Measurements from ENCODE around the gene HES3.

The HES3 gene, protein sequence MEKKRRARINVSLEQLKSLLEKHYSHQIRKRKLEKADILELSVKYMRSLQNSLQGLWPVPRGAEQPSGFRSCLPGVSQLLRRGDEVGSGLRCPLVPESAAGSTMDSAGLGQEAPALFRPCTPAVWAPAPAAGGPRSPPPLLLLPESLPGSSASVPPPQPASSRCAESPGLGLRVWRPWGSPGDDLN

DNA sequence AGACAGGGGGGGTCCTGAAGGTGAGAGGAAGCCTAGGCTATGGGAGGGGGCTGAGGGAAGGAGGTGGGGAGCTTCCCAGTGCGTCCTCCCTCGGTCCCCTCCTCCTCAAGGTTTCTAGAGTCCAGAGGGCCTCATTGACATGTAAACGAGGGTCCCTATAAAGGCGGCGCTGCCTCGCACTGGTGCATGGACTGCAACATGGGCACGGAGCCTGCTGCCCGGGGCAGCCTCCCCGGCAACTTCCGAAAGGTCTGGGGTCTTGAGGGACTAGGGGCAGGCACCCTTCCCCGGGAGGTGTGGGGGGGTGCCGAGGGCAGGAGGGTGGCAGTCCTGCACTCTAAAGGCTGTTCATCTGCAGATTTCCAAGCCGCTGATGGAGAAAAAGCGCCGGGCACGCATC is at the start of gene HES3:
Gene HES3 (plus strand): TSS at position 187 of the 400 bp plus-strand sequence. CDS start 187 bp downstream, at position 374.
- Histone ChIP-seq H3K9ac (ENCODE audit: low read length) (no peak within 1 kb of the TSS), H3K27me3 (replicated peaks; ENCODE audit: insufficient read depth, low read length) (peaks cover 89% of the 10 kb centered on the region), H3K4me1 (ENCODE audit: low read length) (no peaks in the 10 kb centered on the region; the same call in 1 of the 2 replicates), H3K4me3 (ENCODE audit: low read length) (no peak within 1 kb of the TSS), H4K20me1 (ENCODE audit: insufficient read depth, low read length) (no peaks in the 10 kb centered on the region), H3K4me2 (ENCODE audit: low read depth, low read length) (no peak within 1 kb of the TSS), H3K79me2 (ENCODE audit: low read length) (no peaks in the 10 kb centered on the region), H3F3A (ENCODE audit: insufficient read depth, low read length) (no peaks in the 10 kb centered on the region), H3K9me2 (replicated peaks; ENCODE audit: insufficient read depth, low read length) (no peaks in the 10 kb centered on the region), H3K27ac (ENCODE audit: low read length) (no peak within 1 kb of the TSS), H2AFZ (ENCODE audit: low read length) (no peak within 1 kb of the TSS), H3K36me3 (replicated peaks; ENCODE audit: insufficient read depth, low read length) (no peaks in the 10 kb centered on the region), H3K9me3 (replicated peaks; ENCODE audit: insufficient read depth, low read length) (no peaks in the 10 kb centered on the region)
- no peak for DNase-seq
- TF ChIP-seq EZH2phosphoT487 (IDR thresholded peaks at IDR 0.05; ENCODE audit: low read length) (no peak), EZH2 (optimal IDR thresholded peaks at IDR 0.05; ENCODE audit: low read depth, low read length) (no peak)
- TF ChIP-seq, protein P1, sequence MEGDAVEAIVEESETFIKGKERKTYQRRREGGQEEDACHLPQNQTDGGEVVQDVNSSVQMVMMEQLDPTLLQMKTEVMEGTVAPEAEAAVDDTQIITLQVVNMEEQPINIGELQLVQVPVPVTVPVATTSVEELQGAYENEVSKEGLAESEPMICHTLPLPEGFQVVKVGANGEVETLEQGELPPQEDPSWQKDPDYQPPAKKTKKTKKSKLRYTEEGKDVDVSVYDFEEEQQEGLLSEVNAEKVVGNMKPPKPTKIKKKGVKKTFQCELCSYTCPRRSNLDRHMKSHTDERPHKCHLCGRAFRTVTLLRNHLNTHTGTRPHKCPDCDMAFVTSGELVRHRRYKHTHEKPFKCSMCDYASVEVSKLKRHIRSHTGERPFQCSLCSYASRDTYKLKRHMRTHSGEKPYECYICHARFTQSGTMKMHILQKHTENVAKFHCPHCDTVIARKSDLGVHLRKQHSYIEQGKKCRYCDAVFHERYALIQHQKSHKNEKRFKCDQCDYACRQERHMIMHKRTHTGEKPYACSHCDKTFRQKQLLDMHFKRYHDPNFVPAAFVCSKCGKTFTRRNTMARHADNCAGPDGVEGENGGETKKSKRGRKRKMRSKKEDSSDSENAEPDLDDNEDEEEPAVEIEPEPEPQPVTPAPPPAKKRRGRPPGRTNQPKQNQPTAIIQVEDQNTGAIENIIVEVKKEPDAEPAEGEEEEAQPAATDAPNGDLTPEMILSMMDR (IDR thresholded peaks at IDR 0.05; ENCODE audit: low read length): no peak

DNA sequence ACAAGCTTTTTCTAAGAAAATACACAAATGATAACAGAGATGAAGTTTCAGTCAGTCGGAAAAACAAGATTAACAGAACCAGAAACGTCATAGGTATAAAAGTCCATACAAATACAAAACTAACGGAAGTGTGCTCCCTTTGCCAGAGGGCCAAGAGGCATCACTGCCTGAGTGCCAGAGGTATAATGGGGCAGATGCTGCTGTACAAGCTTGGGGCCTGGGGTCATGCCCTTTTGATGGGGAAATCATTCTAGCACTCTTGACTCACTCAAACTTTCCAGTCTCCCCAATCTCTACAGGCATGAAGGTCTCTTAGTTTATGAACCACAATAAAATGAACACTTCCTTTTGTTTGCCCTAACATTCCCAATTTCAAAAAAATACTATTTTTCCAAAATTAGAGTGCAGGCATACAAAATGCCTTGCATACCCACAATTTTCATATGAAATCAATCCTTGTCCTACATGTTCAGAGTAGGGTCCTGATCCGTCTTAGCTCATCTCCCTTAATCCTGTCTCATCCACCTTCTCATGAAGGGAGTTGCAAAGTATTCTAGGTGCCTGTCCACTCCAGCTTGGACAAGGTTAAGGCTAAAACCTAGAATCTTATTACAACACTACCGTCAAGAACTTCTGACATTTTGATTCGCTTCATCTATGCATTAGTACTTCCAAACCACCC is 46.1 kb upstream of the HES3 start:
- 0 out of 2 replicates have a peak, but pooled peaks cover 13% of the 10 kb centered on the region for H4K20me1 ChIP-seq (ENCODE audit: insufficient read depth, low read length)
- TF ChIP-seq EZH2 (optimal IDR thresholded peaks at IDR 0.05; ENCODE audit: low read depth, low read length) (no peak), EZH2phosphoT487 (IDR thresholded peaks at IDR 0.05; ENCODE audit: low read length) (no peak)
- TF ChIP-seq, protein P1 (IDR thresholded peaks at IDR 0.05; ENCODE audit: low read length): no peak

DNA sequence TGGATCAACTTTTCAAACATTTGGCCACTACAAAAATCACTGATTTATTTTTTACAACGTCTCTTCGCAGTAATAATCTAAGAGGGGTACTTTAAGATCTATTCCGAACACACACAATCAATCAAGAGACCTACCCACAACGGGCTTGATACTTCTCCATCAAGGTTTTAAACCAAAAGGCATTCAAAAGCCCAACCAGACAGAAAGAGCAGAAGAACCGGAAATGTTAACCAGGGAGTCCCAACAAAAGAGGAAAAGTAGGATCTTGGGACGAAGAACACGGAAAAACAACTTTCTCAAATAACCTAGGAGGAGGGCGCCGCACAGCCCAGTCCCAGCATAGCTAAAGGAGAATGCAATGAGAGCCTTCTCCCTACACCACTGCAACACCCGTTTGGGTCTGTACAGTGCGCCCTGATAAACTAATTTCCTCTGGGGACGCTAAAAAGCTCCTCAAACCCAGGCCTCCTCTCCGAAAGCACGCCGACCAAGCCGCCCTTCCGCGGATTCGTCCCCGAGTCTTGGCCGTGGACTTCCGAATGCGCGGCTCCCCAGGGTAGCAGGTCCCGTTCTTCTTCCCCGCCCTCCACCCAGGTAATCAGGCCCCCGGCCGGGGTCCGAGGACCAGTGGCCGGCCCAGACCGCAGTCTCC is 45.2 kb upstream of the HES3 start:
- H3K4me2 ChIP-seq (ENCODE audit: low read depth, low read length): peak overlapping the region; percentile 85
- H3K36me3 ChIP-seq (replicated peaks; ENCODE audit: insufficient read depth, low read length): peaks cover 5% of the 10 kb centered on the region
- H3F3A ChIP-seq (ENCODE audit: insufficient read depth, low read length): no peaks in the 10 kb centered on the region
- H3K4me3 ChIP-seq (ENCODE audit: low read length): peak overlapping the region; percentile 97
- no peak for TF ChIP-seq EZH2 (optimal IDR thresholded peaks at IDR 0.05; ENCODE audit: low read depth, low read length)
- TF ChIP-seq, protein P1 (IDR thresholded peaks at IDR 0.05; ENCODE audit: low read length): no peak
- no peak for TF ChIP-seq EZH2phosphoT487 (IDR thresholded peaks at IDR 0.05; ENCODE audit: low read length)
- H3K9me2 ChIP-seq (replicated peaks; ENCODE audit: insufficient read depth, low read length): no peaks in the 10 kb centered on the region
- H3K4me1 ChIP-seq (ENCODE audit: low read length): peaks cover 19% of the 10 kb centered on the region
- peak overlapping the region; percentile 72 for H2AFZ ChIP-seq (ENCODE audit: low read length)
- peak overlapping the region; percentile 98 for H3K9ac ChIP-seq (ENCODE audit: low read length)
- peak; percentile 41 for DNase-seq
- 0 out of 2 replicates have a peak, but pooled peaks cover 13% of the 10 kb centered on the region for H4K20me1 ChIP-seq (ENCODE audit: insufficient read depth, low read length)
- H3K79me2 ChIP-seq (ENCODE audit: low read length): peaks cover 54% of the 10 kb centered on the region
- H3K27me3 ChIP-seq (replicated peaks; ENCODE audit: insufficient read depth, low read length): no peaks in the 10 kb centered on the region
- H3K27ac ChIP-seq (ENCODE audit: low read length): peak overlapping the region; percentile 44; the same call in 1 of the 2 replicates
- H3K9me3 ChIP-seq (replicated peaks; ENCODE audit: insufficient read depth, low read length): no peaks in the 10 kb centered on the region

More for the DNA sequence above, 46.1 kb upstream of the HES3 start:
- H3K9me2 ChIP-seq (replicated peaks; ENCODE audit: insufficient read depth, low read length): no peaks in the 10 kb centered on the region
- H3K4me1 ChIP-seq (ENCODE audit: low read length): peaks cover 19% of the 10 kb centered on the region
- peaks cover 8% of the 10 kb centered on the region for H3K36me3 ChIP-seq (replicated peaks; ENCODE audit: insufficient read depth, low read length)
- H2AFZ ChIP-seq (ENCODE audit: low read length): no peak overlapping the region
- H3K27ac ChIP-seq (ENCODE audit: low read length): no peak overlapping the region
- H3K9ac ChIP-seq (ENCODE audit: low read length): peak overlapping the region; percentile 98; the same call in 1 of the 2 replicates
- peak overlapping the region; percentile 85 for H3K4me2 ChIP-seq (ENCODE audit: low read depth, low read length)
- H3K27me3 ChIP-seq (replicated peaks; ENCODE audit: insufficient read depth, low read length): no peaks in the 10 kb centered on the region
- no peaks in the 10 kb centered on the region for H3F3A ChIP-seq (ENCODE audit: insufficient read depth, low read length)
- peak overlapping the region; percentile 97 for H3K4me3 ChIP-seq (ENCODE audit: low read length)
- no peak for DNase-seq
- no peaks in the 10 kb centered on the region for H3K9me3 ChIP-seq (replicated peaks; ENCODE audit: insufficient read depth, low read length)
- H3K79me2 ChIP-seq (ENCODE audit: low read length): peaks cover 63% of the 10 kb centered on the region
